ENCODE data around the gene ZNF407.

Gene ZNF407

GRCh38 chr18:74977041-74977440, 379.4 kb downstream of the ZNF407 start:
- no peaks in the 10 kb centered on the region for H3K9me3 ChIP-seq (ENCODE audit: control insufficient read depth, insufficient read depth, low read length)
- H3K9ac ChIP-seq (ENCODE audit: low read depth, low read length): no peak overlapping the region
- H3K4me1 ChIP-seq (ENCODE audit: insufficient read depth, low read length): no peaks in the 10 kb centered on the region
- H3K36me3 ChIP-seq (ENCODE audit: insufficient read depth, low read length): no peaks in the 10 kb centered on the region

GRCh38 chr18:74980669-74981068, 383.0 kb downstream of the ZNF407 start:
- Histone ChIP-seq H3K9me3 (ENCODE audit: control insufficient read depth, insufficient read depth, low read length) (no peaks in the 10 kb centered on the region), H3K36me3 (ENCODE audit: insufficient read depth, low read length) (no peaks in the 10 kb centered on the region), H3K9ac (ENCODE audit: low read depth, low read length) (no peak overlapping the region), H3K4me1 (ENCODE audit: insufficient read depth, low read length) (no peaks in the 10 kb centered on the region)

- H3K9ac ChIP-seq (ENCODE audit: low read depth, low read length): no peak overlapping the region
- H3K4me1 ChIP-seq (ENCODE audit: insufficient read depth, low read length): no peaks in the 10 kb centered on the region
- no peaks in the 10 kb centered on the region for H3K36me3 ChIP-seq (ENCODE audit: insufficient read depth, low read length)
- no peaks in the 10 kb centered on the region for H3K9me3 ChIP-seq (ENCODE audit: control insufficient read depth, insufficient read depth, low read length)
Observed at GRCh38 chr18:74981476-74981875, 383.8 kb downstream of the ZNF407 start.

GRCh38 chr18:74982946-74983635, 385.4 kb downstream of the ZNF407 start:
- no peak overlapping the region for H3K9ac ChIP-seq (ENCODE audit: low read depth, low read length)
- no peaks in the 10 kb centered on the region for H3K9me3 ChIP-seq (ENCODE audit: control insufficient read depth, insufficient read depth, low read length)
- H3K36me3 ChIP-seq (ENCODE audit: insufficient read depth, low read length): no peaks in the 10 kb centered on the region
- no peaks in the 10 kb centered on the region for H3K4me1 ChIP-seq (ENCODE audit: insufficient read depth, low read length)

DNA sequence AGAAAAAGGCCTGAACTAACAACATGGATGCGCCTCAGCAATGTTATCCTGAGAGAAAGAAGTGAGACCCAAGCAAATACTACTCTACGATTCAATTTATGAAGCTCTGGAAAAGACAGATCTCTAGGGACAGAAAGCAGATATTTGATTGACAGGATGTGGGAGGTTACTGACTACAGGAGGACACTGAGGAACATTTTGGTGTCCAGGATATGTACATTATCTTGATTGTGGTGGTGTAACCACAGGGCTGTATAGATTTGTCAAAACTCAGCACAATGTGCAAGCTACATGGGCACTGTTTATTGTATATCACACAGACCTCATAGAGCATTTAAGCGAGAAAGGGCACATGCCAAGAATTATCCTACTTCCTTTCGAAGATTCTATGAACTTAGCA, 391.5 kb downstream of the ZNF407 start:
- Histone ChIP-seq H3K36me3 (ENCODE audit: insufficient read depth, low read length) (no peaks in the 10 kb centered on the region), H3K4me1 (ENCODE audit: insufficient read depth, low read length) (peaks cover 8% of the 10 kb centered on the region; the same call in 1 of the 2 replicates), H3K9me3 (ENCODE audit: control insufficient read depth, insufficient read depth, low read length) (no peaks in the 10 kb centered on the region), H3K9ac (ENCODE audit: low read depth, low read length) (no peak overlapping the region)

- Histone ChIP-seq H3K9ac (ENCODE audit: low read depth, low read length) (no peak overlapping the region), H3K36me3 (ENCODE audit: insufficient read depth, low read length) (no peaks in the 10 kb centered on the region), H3K4me1 (ENCODE audit: insufficient read depth, low read length) (peaks cover 14% of the 10 kb centered on the region; the same call in 1 of the 2 replicates), H3K9me3 (ENCODE audit: control insufficient read depth, insufficient read depth, low read length) (no peaks in the 10 kb centered on the region)
Observed at GRCh38 chr18:74990563-74991081, 393.0 kb downstream of the ZNF407 start.

DNA sequence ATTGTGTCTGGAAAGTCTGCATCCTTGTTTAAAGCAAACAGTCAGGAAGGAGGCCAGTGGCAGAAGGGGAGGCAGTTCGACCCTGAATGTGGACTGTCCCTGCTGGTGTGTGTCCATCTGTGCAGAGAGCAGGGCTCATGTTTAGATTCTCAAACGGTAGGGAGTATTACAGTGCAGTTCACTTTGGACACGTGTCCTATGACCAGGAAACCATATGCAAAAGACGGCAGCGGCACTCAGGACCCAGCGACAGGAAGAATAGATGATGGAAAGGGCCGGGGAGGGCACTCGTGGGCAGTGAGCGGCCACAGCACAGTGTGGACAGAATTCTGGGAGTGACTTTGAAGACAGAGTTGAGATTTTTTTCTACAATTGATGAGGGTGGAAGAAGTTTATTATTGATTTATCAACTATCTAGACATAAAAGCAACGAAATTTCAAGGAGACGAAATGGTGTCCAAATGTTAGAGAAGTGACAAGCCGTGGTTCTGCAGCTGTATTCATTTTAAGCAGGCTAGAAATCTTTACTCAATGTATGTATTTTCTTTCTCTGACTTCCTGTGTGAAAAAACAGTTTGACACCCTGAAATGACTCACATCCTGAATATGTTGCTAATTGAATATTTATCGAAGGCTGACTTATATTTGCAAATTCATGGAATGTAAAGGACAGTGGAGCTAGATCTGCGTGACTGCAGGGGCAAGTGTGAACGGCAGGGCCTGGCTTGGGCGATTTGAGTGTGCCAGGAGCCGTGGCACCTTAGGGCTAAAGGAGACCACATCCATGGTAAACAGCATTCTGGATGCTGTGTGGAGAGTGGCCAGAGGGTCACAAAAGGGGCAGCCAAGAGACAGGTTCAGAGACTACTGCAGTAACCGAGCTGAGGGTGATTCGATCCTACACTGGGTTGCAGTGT, 397.1 kb downstream of the ZNF407 start:
- no peaks in the 10 kb centered on the region for H3K9me3 ChIP-seq (ENCODE audit: control insufficient read depth, insufficient read depth, low read length)
- no peak overlapping the region for H3K9ac ChIP-seq (ENCODE audit: low read depth, low read length)
- H3K4me1 ChIP-seq (ENCODE audit: insufficient read depth, low read length): peaks cover 14% of the 10 kb centered on the region
- no peaks in the 10 kb centered on the region for H3K36me3 ChIP-seq (ENCODE audit: insufficient read depth, low read length)

DNA sequence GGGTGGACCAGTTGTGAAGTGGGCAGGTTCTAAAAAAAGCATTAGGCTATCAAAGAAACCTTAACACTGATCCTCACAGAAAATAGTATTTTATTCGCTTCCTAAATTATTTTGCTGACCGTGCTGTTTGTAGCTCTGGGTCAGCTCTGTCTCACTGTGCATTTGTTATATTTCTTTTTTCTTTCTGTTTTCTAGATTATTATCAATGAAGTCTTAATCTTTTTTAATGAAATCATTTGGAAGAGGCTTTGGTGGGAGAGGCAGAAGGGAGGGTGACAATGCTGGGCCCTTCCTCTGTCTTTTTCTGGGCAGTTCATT, 397.7 kb downstream of the ZNF407 start:
- H3K4me1 ChIP-seq (ENCODE audit: insufficient read depth, low read length): peaks cover 14% of the 10 kb centered on the region
- no peaks in the 10 kb centered on the region for H3K9me3 ChIP-seq (ENCODE audit: control insufficient read depth, insufficient read depth, low read length)
- H3K9ac ChIP-seq (ENCODE audit: low read depth, low read length): no peak overlapping the region

GRCh38 chr18:74996055-74996454, 398.4 kb downstream of the ZNF407 start:
- peaks cover 8% of the 10 kb centered on the region; the same call in 1 of the 2 replicates for H3K4me1 ChIP-seq (ENCODE audit: insufficient read depth, low read length)
- H3K9ac ChIP-seq (ENCODE audit: low read depth, low read length): no peak overlapping the region
- no peaks in the 10 kb centered on the region for H3K36me3 ChIP-seq (ENCODE audit: insufficient read depth, low read length)
- no peaks in the 10 kb centered on the region for H3K9me3 ChIP-seq (ENCODE audit: control insufficient read depth, insufficient read depth, low read length)

More for the DNA sequence above, 397.7 kb downstream of the ZNF407 start:
- H3K36me3 ChIP-seq (ENCODE audit: insufficient read depth, low read length): no peaks in the 10 kb centered on the region

DNA sequence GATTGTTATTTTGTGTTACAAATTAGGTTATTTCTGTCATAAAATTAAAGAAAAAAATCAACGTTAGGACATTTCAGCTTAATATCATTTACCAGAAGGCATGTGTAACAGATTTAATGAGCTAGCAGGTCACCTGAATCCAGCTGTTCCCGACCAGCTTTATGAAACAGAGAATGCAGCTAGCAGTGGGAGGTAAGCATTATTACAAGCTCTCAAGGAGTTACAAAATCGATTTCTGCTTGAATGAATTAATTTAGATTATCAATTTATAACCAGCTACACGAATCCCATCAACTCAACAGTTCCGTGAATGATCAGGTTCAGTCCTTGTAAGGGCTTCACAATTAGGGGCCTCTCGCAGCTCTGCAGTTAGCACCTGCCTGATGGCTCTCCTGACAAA, 399.3 kb downstream of the ZNF407 start:
- H3K4me1 ChIP-seq (ENCODE audit: insufficient read depth, low read length): peaks cover 5% of the 10 kb centered on the region; the same call in 1 of the 2 replicates
- no peak overlapping the region for H3K9ac ChIP-seq (ENCODE audit: low read depth, low read length)

DNA sequence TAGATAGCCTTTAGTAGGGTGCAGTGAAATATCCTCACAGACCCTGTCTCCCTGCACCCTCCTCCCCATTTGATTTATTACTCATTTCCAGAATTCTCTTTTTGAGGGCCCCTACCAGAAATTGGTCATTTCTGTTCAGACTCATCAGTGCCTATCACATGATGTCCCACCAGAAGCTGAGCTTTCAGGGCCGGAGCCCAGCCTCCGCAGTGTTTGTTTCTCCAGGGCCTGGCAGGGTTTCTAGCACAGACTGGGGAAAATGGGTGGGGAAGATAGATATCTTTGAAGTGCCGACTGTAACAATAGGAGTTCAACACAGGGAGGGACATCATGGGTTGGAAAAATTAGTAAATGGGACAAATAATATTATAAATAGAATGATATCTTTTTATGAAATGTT, 403.2 kb downstream of the ZNF407 start:
- H3K4me1 ChIP-seq (ENCODE audit: insufficient read depth, low read length): peaks cover 4% of the 10 kb centered on the region; the same call in 1 of the 2 replicates
- no peaks in the 10 kb centered on the region for H3K36me3 ChIP-seq (ENCODE audit: insufficient read depth, low read length)
- no peak overlapping the region for H3K9ac ChIP-seq (ENCODE audit: low read depth, low read length)
- H3K9me3 ChIP-seq (ENCODE audit: control insufficient read depth, insufficient read depth, low read length): no peaks in the 10 kb centered on the region

More for the DNA sequence above, 399.3 kb downstream of the ZNF407 start:
- Histone ChIP-seq H3K36me3 (ENCODE audit: insufficient read depth, low read length) (no peaks in the 10 kb centered on the region), H3K9me3 (ENCODE audit: control insufficient read depth, insufficient read depth, low read length) (no peaks in the 10 kb centered on the region)

- no peak overlapping the region for H3K9ac ChIP-seq (ENCODE audit: low read depth, low read length)
Observed at GRCh38 chr18:75003039-75003438, 405.4 kb downstream of the ZNF407 start.

DNA sequence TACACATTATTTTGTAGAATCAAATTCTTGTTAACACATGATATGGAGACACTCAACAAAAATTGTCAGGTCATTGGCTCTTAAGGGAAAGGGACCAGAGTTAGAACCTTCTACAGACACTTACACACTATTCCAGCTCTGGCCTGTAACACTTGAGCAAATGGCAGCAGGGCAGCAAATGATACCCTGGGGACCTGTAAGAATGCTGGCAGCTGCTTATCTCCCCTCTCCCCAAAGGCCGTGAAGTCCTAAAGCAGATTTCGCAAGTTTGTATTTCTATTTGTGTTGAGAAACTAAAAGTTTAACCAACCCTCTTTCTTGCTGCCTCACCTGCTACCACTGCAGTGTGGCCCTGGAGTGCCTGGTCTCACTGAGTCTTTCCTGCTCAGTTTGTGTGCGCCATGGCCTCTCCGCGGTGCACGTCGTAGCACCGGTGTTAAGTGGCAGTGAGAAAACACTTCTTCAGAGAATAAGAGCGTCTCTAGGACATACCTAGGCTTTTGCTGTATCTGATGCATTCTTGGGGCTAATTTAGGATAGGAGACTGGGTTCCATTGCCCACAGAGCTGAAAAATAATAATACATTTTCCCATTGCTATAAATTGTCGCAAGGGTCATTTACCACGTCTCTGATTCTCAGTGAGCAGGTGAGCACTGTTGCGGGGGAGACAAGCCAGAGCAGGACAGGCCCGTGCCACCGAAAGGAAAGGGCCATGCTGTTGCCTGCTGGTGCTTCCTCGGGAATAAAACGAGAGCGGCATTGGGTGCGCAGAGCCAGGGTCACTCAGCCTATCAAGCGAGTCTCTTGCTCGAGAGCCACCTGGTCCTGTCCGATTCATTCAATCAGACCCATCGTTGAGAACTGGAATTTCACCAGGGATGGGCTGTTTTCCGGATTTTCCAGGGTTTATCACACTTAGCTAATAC, 406.4 kb downstream of the ZNF407 start:
- no peaks in the 10 kb centered on the region for H3K9me3 ChIP-seq (ENCODE audit: control insufficient read depth, insufficient read depth, low read length)
- peaks cover 4% of the 10 kb centered on the region; the same call in 1 of the 2 replicates for H3K4me1 ChIP-seq (ENCODE audit: insufficient read depth, low read length)
- no peaks in the 10 kb centered on the region for H3K36me3 ChIP-seq (ENCODE audit: insufficient read depth, low read length)
- no peak overlapping the region for H3K9ac ChIP-seq (ENCODE audit: low read depth, low read length)

More at GRCh38 chr18:75003039-75003438, 405.4 kb downstream of the ZNF407 start:
- Histone ChIP-seq H3K4me1 (ENCODE audit: insufficient read depth, low read length) (peaks cover 4% of the 10 kb centered on the region; the same call in 1 of the 2 replicates), H3K36me3 (ENCODE audit: insufficient read depth, low read length) (no peaks in the 10 kb centered on the region), H3K9me3 (ENCODE audit: control insufficient read depth, insufficient read depth, low read length) (no peaks in the 10 kb centered on the region)

GRCh38 chr18:75005626-75006025, 408.0 kb downstream of the ZNF407 start:
- Histone ChIP-seq H3K36me3 (ENCODE audit: insufficient read depth, low read length) (no peaks in the 10 kb centered on the region), H3K4me1 (ENCODE audit: insufficient read depth, low read length) (peaks cover 4% of the 10 kb centered on the region; the same call in 1 of the 2 replicates), H3K9ac (ENCODE audit: low read depth, low read length) (no peak overlapping the region), H3K9me3 (ENCODE audit: control insufficient read depth, insufficient read depth, low read length) (no peaks in the 10 kb centered on the region)
